Kasumi-1 (cell line): ENCODE data around the gene CCDC121.
"Not testable (repeated sequence)": the region's sequence is repeated elsewhere in the genome, so short reads cannot be mapped to it uniquely, and the experiment has no call there.

Experiments used
- DNase-seq, 2 experiments: peaks; one replicate each; lab custom pipeline; 2025; lab: John Stamatoyannopoulos, UW

CCDC121 gene

GRCh38 chr2:27636766-27637165 is 8.0 kb upstream of the CCDC121 start:
- DNase-seq: no peak

DNA sequence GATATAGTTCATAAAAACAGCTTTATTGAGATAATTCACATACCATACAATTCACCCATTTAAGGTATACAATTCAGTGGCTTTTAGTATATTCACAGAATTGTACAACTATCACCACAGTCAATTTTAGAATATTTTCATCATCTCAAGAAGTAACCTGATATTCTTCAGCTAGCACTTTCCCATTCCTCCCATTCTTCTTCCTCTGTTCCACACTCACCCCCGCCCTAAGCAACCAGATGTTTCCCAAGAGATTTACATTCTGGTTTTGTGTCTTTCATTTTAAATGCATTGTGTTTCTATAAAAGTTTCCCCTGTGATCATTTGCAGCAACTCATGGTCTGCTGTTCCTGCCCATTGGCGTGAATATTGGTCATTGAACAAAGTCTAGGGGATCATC is 5.5 kb upstream of the CCDC121 start:
- no peak for DNase-seq

DNA sequence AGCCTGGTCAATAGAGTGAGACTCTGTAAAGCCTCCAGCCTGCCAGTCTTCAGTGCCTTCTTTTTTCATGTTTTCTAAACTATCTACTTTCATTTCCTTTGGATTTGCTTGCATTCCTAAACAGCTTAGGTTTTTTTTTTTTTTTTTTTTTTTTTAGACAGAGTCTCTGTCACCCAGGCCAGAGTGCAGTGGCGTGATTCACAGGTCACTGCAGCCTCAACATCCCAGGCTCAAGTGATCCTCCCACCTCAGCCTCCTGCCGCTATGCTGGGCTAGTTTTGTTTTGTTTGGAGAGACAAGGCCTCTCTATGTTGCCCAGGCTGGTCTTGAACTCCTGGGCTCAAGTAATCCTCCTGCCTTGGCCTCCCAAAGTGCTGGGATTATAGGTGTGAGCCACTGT is 1.4 kb upstream of the CCDC121 start:
- DNase-seq: not testable (repeated sequence)

GRCh38 chr2:27627963-27628766 is 647 bp downstream of the CCDC121 start:
- peak in 1 of 2 experiments; percentile 37 for DNase-seq

GRCh38 chr2:27626921-27627320 is 1.9 kb downstream of the CCDC121 start:
- peak; percentile 67 to 76 for DNase-seq

GRCh38 chr2:27626323-27626722 is 2.5 kb downstream of the CCDC121 start:
- DNase-seq: not testable (repeated sequence)

DNA sequence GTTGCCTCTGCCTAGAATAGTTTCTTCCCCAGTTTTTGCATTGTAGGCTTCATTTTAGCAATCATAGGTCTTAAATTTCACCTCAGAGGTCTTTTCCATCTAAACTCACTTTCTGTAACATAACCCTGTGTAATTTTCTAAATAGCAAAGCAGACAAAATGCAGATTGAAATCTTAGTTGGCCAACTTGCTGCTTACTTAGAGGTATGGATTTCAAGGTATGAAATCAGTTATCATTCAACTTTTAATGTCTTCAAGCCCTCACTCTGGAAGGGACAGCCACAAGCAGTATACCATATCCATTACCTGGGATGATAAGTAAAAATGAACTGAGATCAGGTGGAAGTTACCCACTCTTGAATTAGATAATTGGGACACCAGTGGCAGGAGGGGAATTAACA is 3.9 kb downstream of the CCDC121 start:
- no peak for DNase-seq

- DNase-seq: no peak
These were observed 5.9 kb downstream of the CCDC121 start for GRCh38 chr2:27622921-27623384.

GRCh38 chr2:27621524-27621923 is 7.3 kb downstream of the CCDC121 start:
- DNase-seq: peak in 1 of 2 experiments; percentile 70

DNA sequence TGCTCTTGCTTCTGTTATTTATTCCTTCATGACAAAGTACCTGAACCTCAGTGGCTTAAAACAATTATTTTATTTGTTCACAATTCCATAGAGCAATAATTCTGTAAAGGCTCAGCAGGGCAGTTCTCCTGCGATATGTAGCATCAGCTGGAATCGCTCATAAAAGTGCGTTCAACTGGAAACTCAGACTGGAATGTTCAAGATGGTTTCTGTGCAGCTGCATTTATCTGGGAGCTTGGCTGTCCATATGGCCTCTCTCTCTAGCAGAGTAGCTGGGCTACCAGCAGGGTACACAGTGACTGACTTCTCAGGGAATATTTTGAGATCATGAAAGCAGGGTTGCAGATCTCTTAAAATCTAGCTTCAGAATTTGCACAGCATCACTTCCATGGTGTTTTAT is 13.5 kb downstream of the CCDC121 start:
- no peak for DNase-seq

- DNase-seq: no peak
These were observed 14.8 kb downstream of the CCDC121 start for GRCh38 chr2:27613985-27614384.

DNA sequence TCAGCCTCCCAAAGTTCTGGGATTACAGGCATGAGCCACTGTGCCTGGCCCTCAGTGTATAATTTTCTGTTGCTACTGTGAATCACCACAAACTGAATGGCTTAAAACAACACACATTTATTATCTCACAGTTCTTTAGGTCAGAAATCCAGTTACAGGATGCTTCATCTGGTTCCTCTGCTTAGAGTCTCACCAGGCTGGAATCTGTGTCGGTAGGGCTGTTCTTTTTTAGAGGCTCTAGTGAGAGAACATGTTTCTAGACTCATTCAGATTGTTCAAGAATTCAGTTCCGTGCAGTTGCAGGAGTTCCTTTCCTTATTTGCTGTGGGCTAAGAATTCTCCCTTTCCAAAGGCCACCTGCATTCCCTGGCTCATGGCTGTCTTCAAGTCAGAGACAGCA is 22.2 kb downstream of the CCDC121 start:
- DNase-seq: no peak

GRCh38 chr2:27596627-27597026 is 32.2 kb downstream of the CCDC121 start:
- no peak for DNase-seq

- DNase-seq: not testable (repeated sequence)
These were observed 33.4 kb downstream of the CCDC121 start for GRCh38 chr2:27595412-27595811.

- DNase-seq: not testable (repeated sequence)
These were observed 34.6 kb downstream of the CCDC121 start for GRCh38 chr2:27594020-27594703.

GRCh38 chr2:27593240-27593639 is 35.6 kb downstream of the CCDC121 start:
- no peak for DNase-seq

- DNase-seq: peak in 1 of 2 experiments; percentile 16
These were observed 37.1 kb downstream of the CCDC121 start for GRCh38 chr2:27591745-27592144.

DNA sequence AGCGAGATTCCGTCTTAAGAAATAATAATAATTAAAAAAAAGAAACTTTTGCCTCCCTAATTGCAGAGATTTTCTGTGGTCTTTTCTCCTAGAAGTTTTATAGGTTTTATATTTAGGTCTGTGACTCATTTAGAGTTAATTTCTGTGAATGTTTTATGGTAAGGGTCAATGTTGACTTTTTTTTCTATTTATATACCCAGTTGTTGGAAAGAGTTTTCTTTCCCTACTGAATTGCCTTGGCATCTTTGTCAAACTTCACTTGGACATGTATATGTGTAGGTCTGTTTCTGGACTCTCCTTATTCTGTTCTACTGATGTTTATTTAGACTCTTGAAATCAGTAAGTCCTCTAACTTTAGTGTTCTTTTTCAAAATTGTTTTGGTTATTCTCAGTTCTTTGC is 40.5 kb downstream of the CCDC121 start:
- no peak for DNase-seq

- DNase-seq: no peak
These were observed 41.8 kb downstream of the CCDC121 start for GRCh38 chr2:27587025-27587424.

DNA sequence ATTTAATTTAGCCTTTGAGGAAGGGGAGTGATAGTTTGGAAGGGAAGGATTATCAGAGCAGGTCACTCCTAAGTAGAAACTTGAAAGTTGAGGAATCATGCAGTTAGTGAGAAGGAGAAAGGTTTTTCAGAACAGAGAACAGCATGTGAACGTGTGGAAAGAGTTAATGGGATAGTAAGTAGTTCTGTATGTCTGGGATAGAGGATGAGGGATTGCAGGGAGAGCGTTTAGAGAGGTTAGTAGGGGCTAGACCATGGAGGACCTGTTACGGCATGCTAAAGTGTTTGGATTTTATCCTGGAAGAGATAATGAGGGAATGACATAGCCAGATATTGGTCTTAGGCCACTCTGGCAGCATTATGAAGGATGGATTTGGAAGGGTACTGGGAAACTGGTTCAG is 44.2 kb downstream of the CCDC121 start:
- no peak for DNase-seq

DNA sequence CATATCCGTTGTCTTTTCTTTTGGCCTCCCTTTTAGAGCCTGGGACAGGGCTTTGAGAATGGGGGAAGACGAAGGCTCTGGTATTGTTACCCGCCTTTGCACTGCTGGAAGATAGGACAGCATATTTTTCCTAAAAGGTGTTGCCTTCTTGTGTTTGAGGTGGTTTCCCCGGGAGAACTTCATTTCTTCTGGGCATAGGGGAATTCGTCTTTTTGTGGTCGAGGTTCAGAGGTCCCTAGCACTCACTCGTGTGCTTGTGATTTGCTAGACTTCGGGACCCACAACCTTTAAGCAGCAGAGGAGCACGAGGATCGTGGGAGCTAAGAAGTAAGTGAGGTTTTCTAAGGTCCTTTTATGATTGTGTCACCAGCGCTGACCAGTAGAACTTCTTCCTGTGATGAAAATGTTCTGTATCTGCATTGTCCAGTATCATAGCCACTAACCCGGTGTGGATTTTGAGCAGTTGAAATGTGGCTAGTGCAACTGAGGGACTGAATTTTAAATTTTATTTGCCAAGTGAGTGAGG is 45.4 kb downstream of the CCDC121 start:
- peak in 1 of 2 experiments; percentile 44 for DNase-seq

GRCh38 chr2:27582695-27583389 is 46.0 kb downstream of the CCDC121 start, which contains the start of gene ZNF512:
Gene ZNF512 (plus strand): TSS chr2:27583042. CDS start chr2:27583113, 71 bp downstream.
- peak; percentile 97 for DNase-seq
